ENCODE results near the gene C7orf57. TPM values are rescaled to one million over a fixed set of nuclear protein-coding genes. Genes with fewer than 3 reads are reported as not detected.

C7orf57 gene
- polyA plus RNA-seq, 1 of the 3 experiments (the other 2 are of a cell fraction), result 0.41 TPM

DNA sequence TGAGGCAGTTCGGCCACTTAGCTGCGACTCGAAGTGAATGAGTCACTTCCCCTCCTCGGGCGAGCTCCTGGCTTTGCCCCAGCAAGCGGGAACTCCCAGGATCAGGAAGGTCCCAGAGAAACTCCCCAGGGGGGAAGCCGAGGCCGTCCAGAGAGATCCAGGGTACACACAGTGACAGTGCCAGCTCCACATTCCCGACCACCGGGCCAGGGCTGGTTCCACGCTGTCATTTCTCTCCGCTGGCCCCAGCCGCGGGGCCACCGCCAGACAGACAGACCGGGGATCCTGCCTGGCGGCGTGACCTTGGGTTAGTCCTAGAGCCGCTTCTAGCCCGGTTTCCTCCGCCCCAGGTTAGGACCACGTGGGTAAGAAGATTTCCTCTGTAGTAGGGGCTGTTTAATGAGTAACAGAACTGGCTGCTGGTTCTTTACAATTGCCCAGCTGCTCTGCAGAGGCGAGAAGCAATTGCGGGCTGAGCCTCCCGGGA, 53.3 kb downstream of the C7orf57 start (continued):
- TF ChIP-seq, protein P1, sequence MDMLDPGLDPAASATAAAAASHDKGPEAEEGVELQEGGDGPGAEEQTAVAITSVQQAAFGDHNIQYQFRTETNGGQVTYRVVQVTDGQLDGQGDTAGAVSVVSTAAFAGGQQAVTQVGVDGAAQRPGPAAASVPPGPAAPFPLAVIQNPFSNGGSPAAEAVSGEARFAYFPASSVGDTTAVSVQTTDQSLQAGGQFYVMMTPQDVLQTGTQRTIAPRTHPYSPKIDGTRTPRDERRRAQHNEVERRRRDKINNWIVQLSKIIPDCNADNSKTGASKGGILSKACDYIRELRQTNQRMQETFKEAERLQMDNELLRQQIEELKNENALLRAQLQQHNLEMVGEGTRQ (IDR thresholded peaks at IDR 0.05; ENCODE audit: borderline replicate concordance, low read depth, low read length), result 0 out of 2 replicates have a peak, but pooled peaks have one; percentile 38
- TF ChIP-seq, protein P2, sequence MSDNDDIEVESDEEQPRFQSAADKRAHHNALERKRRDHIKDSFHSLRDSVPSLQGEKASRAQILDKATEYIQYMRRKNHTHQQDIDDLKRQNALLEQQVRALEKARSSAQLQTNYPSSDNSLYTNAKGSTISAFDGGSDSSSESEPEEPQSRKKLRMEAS (IDR thresholded peaks at IDR 0.05; ENCODE audit: low read depth), result peak; percentile 51; the same call in 1 of the 2 replicates
- TF ChIP-seq ELF1 (IDR thresholded peaks at IDR 0.05), result no peak; the same call in 1 of the 2 replicates
- peak; percentile 91 for TF ChIP-seq JUND (IDR thresholded peaks at IDR 0.05)
- TF ChIP-seq SIN3A (IDR thresholded peaks at IDR 0.05; ENCODE audit: borderline replicate concordance, low read depth, low read length), result no peak; the same call in 1 of the 2 replicates
- peak; percentile 42 for TF ChIP-seq TCF12 (IDR thresholded peaks at IDR 0.05)
- TF ChIP-seq MXI1 (IDR thresholded peaks at IDR 0.05; ENCODE audit: low read depth, low read length), result peak; percentile 84
- no peak for TF ChIP-seq GABPA (IDR thresholded peaks at IDR 0.05; ENCODE audit: low read depth)
- peak; percentile 65 for TF ChIP-seq TEAD4 (IDR thresholded peaks at IDR 0.05; ENCODE audit: borderline replicate concordance, insufficient read depth)
- no peak for TF ChIP-seq CHD2 (IDR thresholded peaks at IDR 0.05; ENCODE audit: low read length, partially characterized antibody)
- TF ChIP-seq GATA2 (CRISPR knock-in tag; IDR thresholded peaks at IDR 0.05), result no peak
- TF ChIP-seq POLR2AphosphoS5 (IDR thresholded peaks at IDR 0.05; ENCODE audit: low read depth, low read length), result peak; percentile 50; the same call in 1 of the 2 replicates
- TF ChIP-seq FOXM1 (IDR thresholded peaks at IDR 0.05; ENCODE audit: low read depth), result peak; percentile 56; the same call in 1 of the 2 replicates
- peak; percentile 93 for TF ChIP-seq NFIC (IDR thresholded peaks at IDR 0.05; ENCODE audit: borderline replicate concordance)
- TF ChIP-seq, protein P3, sequence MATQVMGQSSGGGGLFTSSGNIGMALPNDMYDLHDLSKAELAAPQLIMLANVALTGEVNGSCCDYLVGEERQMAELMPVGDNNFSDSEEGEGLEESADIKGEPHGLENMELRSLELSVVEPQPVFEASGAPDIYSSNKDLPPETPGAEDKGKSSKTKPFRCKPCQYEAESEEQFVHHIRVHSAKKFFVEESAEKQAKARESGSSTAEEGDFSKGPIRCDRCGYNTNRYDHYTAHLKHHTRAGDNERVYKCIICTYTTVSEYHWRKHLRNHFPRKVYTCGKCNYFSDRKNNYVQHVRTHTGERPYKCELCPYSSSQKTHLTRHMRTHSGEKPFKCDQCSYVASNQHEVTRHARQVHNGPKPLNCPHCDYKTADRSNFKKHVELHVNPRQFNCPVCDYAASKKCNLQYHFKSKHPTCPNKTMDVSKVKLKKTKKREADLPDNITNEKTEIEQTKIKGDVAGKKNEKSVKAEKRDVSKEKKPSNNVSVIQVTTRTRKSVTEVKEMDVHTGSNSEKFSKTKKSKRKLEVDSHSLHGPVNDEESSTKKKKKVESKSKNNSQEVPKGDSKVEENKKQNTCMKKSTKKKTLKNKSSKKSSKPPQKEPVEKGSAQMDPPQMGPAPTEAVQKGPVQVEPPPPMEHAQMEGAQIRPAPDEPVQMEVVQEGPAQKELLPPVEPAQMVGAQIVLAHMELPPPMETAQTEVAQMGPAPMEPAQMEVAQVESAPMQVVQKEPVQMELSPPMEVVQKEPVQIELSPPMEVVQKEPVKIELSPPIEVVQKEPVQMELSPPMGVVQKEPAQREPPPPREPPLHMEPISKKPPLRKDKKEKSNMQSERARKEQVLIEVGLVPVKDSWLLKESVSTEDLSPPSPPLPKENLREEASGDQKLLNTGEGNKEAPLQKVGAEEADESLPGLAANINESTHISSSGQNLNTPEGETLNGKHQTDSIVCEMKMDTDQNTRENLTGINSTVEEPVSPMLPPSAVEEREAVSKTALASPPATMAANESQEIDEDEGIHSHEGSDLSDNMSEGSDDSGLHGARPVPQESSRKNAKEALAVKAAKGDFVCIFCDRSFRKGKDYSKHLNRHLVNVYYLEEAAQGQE (IDR thresholded peaks at IDR 0.05; ENCODE audit: low read depth, low read length), result peak; percentile 65; the same call in 1 of the 2 replicates
- TF ChIP-seq, protein P4, sequence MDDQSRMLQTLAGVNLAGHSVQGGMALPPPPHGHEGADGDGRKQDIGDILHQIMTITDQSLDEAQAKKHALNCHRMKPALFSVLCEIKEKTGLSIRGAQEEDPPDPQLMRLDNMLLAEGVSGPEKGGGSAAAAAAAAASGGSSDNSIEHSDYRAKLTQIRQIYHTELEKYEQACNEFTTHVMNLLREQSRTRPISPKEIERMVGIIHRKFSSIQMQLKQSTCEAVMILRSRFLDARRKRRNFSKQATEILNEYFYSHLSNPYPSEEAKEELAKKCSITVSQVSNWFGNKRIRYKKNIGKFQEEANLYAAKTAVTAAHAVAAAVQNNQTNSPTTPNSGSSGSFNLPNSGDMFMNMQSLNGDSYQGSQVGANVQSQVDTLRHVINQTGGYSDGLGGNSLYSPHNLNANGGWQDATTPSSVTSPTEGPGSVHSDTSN (IDR thresholded peaks at IDR 0.05), result peak; percentile 10; the same call in 1 of the 2 replicates
- TF ChIP-seq FOSL2 (IDR thresholded peaks at IDR 0.05; ENCODE audit: borderline replicate concordance, low read depth), result peak; percentile 91
- TF ChIP-seq RCOR1 (IDR thresholded peaks at IDR 0.05; ENCODE audit: low read length), result no peak
- TF ChIP-seq EP300 (IDR thresholded peaks at IDR 0.05; ENCODE audit: borderline replicate concordance in 1 of 2, low read depth in 1 of 2, low read length in 1 of 2), result peak in 1 of 2 experiments; percentile 81; a peak in 1 of 4 replicates
- TF ChIP-seq, protein P5, sequence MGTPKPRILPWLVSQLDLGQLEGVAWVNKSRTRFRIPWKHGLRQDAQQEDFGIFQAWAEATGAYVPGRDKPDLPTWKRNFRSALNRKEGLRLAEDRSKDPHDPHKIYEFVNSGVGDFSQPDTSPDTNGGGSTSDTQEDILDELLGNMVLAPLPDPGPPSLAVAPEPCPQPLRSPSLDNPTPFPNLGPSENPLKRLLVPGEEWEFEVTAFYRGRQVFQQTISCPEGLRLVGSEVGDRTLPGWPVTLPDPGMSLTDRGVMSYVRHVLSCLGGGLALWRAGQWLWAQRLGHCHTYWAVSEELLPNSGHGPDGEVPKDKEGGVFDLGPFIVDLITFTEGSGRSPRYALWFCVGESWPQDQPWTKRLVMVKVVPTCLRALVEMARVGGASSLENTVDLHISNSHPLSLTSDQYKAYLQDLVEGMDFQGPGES (IDR thresholded peaks at IDR 0.05; ENCODE audit: low read depth, low read length), result no peak
- TF ChIP-seq, protein P6, sequence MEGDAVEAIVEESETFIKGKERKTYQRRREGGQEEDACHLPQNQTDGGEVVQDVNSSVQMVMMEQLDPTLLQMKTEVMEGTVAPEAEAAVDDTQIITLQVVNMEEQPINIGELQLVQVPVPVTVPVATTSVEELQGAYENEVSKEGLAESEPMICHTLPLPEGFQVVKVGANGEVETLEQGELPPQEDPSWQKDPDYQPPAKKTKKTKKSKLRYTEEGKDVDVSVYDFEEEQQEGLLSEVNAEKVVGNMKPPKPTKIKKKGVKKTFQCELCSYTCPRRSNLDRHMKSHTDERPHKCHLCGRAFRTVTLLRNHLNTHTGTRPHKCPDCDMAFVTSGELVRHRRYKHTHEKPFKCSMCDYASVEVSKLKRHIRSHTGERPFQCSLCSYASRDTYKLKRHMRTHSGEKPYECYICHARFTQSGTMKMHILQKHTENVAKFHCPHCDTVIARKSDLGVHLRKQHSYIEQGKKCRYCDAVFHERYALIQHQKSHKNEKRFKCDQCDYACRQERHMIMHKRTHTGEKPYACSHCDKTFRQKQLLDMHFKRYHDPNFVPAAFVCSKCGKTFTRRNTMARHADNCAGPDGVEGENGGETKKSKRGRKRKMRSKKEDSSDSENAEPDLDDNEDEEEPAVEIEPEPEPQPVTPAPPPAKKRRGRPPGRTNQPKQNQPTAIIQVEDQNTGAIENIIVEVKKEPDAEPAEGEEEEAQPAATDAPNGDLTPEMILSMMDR (IDR thresholded peaks at IDR 0.05), result no peak
